Endometrial microvascular endothelial cells (primary cell): ENCODE measurements around the gene NANOS2. TPM values are rescaled to one million over a fixed set of nuclear protein-coding genes. Genes with fewer than 3 reads are reported as not detected.
"Not testable (repeated sequence)": the region's sequence is repeated elsewhere in the genome, so short reads cannot be mapped to it uniquely, and the experiment has no call there.

Experiments
- in situ Hi-C: cut with HindIII; loops from 2 replicates; pipeline ENCODE4 v1.10.0; 2017; ENCODE audit warnings: low sequenced_read_pairs, low pct_unique_long_range_greater_than_20kb; ENCODE audit errors: inconsistent ontology term
- total RNA-seq: library from RNA; depleted of rRNA; stranded (reverse); fragments of >200 nt; gene quantifications from one replicate; pipeline ENCODE4 v1.2.3, GENCODE V29; 2015; ENCODE audit errors: inconsistent ontology term

NANOS2 gene
- total RNA-seq, 1 donor from 2014 or later: not detected

DNA sequence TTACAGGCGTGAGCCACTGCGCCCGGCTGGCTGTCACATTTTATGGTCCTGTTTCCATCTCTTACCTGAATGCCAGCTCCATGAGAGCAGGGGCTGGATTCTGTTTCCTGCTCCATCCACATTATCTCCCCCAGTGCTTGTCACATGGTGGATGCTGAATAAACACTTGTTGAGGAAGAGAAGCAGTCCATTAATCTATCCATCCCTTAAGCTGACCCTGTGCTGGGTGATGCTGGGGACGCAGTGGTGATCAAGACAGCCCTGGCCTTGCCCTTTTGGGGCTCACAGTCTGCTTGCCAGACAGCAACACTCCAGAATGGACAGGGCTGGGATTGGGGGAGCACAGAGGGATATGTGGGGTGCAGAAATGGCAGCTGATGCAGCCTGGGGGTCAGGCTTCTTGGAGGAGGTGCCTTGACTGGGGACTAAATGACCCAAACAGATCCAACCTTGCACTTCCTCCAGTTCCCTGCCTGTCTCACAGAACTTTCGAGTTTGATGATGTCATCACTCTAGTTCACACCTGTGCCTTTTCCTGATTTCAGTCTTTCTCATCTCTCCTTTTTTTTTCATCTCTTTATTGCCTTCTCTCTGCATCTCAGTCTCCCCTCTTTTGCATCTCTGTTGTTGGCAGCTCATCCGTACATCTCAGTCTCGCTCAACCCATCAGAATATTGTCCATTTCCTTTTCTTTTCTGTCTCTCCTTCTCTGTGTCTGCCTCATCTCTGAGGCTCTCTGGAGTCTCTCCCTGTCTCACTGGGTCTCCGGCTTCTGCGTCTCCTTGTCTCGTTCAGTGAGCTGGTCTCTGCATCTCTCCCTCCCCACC lies 33.3 kb downstream of the NANOS2 start:
- in situ Hi-C loops: no loop called here

DNA sequence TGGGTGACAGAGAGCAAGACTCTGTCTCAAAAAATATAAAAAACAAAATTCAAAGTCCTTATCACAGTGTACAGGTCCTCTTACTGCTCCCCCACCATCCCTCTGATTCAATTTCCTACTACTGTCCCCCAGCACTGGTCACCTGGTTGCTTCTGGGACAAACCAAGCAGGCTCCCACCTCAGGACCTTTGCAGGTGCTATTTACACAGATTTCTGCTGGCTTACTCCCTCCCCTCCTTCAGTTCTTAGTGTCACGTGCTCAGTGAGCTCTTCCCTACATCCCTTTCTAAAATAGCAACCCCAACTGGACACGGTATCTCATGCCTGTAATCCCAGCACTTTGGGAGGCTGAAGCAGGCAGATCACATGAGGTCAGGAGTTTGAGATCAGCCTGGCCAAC lies 34.6 kb downstream of the NANOS2 start:
- in situ Hi-C loops: no loop called here

GRCh38 chr19:45879055-45879454 lies 35.5 kb downstream of the NANOS2 start:
- in situ Hi-C loops: no loop called here

- in situ Hi-C loops: no loop called here
These were observed 36.4 kb downstream of the NANOS2 start for GRCh38 chr19:45878043-45878794.

GRCh38 chr19:45876411-45877197 lies 38.0 kb downstream of the NANOS2 start:
- in situ Hi-C loops: no loop called here

GRCh38 chr19:45876161-45876410 lies 38.5 kb downstream of the NANOS2 start:
- in situ Hi-C loops: no loop called here

- in situ Hi-C loops: no loop called here
These were observed 40.0 kb downstream of the NANOS2 start for GRCh38 chr19:45874620-45874966.

- in situ Hi-C loops: no loop called here
These were observed 41.3 kb downstream of the NANOS2 start for GRCh38 chr19:45873219-45873772.

DNA sequence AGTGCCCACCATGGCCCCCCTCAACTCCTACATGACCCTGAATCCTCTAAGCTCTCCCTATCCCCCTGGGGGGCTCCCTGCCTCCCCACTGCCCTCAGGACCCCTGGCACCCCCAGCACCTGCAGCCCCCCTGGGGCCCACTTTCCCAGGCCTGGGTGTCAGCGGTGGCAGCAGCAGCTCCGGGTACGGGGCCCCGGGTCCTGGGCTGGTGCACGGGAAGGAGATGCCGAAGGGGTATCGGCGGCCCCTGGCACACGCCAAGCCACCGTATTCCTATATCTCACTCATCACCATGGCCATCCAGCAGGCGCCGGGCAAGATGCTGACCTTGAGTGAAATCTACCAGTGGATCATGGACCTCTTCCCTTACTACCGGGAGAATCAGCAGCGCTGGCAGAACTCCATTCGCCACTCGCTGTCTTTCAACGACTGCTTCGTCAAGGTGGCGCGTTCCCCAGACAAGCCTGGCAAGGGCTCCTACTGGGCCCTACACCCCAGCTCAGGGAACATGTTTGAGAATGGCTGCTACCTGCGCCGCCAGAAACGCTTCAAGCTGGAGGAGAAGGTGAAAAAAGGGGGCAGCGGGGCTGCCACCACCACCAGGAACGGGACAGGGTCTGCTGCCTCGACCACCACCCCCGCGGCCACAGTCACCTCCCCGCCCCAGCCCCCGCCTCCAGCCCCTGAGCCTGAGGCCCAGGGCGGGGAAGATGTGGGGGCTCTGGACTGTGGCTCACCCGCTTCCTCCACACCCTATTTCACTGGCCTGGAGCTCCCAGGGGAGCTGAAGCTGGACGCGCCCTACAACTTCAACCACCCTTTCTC lies 42.3 kb downstream of the NANOS2 start:
- in situ Hi-C loops: no loop called here

DNA sequence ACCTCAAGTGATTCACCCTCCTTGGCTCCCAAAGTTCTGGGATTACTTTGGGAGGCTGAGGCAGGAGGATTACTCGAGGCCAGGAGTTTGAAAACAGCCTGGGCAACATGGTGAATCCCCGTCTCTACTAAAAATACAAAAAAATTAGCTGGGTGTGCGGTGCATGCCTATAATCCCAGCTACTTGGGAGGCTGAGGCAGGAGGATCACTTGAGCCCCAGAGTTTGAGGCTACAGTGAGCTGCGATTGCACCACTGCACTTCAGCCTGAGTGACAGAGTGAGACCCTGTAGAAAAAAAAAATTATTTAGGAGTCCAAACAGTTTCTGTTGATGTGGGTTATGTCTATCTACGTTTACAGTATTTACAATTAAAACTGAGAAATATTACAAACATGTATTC lies 43.8 kb downstream of the NANOS2 start:
- in situ Hi-C loops: no loop called here

DNA sequence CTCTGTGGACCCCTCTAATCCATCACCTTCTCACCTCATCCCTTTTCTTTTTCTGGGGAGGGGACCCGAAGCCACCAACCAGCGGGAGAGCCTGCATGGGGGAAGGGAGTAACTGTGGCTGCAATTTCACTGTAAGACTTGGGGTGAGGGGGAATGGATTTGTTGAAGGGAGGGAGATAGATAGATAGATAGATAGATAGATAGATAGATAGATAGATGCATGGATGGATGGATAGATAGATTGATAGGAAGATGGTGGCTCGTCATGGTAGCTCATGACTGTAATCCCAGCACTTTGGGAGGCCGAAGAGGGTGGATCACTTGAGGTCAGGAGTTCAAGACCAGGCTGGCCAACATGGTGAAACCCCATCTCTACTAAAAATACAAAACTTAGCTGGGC lies 47.3 kb downstream of the NANOS2 start:
- in situ Hi-C loops: not testable (repeated sequence)

DNA sequence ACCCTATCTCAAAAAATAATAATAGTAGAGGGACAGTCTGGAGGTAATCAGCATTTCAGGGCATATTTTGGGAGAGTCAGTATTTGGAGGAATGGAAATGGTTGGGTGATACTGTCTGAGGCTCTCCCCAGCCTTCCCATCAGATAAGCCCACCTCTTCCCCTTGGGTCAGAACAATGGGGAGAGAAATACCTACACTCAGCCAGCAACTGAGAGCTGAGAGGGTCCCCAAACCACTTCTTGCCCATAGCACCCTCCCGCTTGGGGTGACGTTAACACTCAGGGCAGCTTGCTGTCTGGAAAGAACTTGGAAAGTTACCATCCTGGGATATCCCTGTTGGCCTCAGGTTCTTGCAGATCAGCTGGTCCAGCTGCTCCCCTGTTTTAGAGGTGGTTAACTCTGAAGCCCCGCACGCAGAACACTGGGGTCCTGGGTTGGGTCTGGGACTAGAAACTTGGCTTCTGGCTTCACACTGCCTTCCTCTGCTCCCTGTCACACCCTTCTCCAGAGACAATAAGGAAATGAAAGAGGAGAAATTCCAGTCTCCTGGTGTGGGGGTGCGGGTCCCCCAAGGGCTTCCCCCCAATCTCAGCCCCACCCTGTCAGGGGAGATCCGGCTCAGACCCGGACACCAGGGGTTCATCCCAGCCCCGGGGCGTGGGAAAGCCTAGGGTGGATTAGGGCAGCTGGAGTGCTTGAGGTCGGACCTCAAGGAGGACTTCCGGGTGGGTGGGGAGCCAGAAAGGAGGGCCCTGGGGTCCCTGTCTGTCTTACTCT lies 48.0 kb downstream of the NANOS2 start:
- in situ Hi-C loops: no loop called here

DNA sequence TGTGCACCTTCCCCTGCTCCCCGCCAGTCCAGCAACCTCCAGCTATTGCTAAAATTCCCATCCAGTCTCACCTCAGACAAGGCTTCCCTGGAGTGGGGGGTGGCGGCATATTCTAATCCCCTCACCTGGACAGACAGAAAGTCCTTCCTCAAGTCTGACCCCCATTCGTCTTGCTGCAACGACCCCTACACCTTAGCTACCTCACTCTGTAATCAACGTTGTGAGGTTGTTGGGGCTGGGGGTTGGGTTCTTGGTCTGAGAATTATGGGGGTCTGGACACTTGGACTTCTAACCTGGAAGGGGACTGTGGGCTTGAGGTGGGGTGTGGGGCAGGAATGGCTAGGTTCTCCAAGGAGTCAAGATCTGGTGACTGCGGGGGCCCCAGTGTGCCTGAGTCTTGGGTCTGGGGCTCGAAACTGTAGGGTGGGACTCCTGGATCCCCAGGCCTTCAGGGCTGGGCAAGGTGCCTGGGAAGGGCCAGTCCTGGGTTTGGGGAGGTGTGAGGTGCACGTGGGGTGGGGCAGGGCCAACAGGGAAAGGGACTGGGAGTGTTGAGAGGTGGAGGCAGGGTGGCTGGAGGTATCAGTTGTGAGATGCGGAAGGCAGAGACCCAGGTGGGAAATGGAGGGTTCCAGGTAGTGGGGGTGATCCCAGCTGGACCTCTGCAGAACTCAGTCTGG lies 49.2 kb downstream of the NANOS2 start:
- in situ Hi-C loops: no loop called here

GRCh38 chr19:45864629-45865082 lies 49.9 kb downstream of the NANOS2 start:
- in situ Hi-C loops: no loop called here

DNA sequence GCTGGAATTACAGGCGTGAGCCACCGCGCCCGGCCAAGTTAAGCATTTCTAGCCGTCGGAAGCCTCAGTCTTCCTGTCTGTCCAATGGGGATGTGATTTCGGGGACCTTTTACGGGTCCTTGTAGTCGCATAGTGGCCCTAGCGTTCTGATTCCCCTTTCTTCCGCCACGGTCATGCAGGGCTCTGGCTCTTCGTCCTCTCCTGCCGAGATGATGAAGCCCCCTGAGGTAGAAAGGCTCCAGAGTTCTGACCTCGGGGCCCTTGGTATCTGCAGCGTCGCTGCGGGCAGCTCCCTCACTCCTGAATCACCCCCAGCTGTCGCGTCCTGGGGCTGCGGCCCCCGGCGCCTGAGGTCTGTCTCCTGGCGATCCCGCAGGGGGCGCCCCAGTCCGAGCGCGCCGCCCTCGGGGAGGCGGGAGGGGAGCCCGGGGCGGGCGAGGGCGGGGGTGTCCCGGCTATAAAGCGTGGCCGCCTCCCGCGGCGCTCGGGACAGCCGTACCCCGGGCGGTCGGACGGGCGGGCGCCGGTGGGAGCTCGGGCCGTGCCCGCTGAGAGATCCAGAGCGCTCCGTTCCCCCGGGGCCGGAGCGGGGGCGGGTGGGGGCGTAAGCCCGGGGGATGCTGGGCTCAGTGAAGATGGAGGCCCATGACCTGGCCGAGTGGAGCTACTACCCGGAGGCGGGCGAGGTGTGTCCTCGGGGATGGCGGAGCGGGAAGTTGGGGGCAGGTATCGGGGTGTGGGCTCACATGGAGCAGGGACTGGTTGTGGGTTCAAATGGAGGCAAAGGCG lies 50.5 kb downstream of the NANOS2 start, which contains the start of gene FOXA3:
TSS of gene FOXA3 (plus strand) at position 487 of the 789 bp plus-strand sequence. CDS start at position 618, 131 bp downstream.
- in situ Hi-C loops: no loop called here

GRCh38 chr19:45863335-45863839 lies 51.2 kb downstream of the NANOS2 start:
- in situ Hi-C loops: no loop called here
